Hepatocyte (in vitro differentiated cells): ENCODE measurements around the gene RASGRP4.
A peak's percentile ranks its signal among the peaks of the same experiment; 100 is the strongest.

Experiments used
- CTCF ChIP-seq: fragments of 200-600 bp; sonication (generic); IDR thresholded peaks from 2 replicates; pipeline ENCODE4 v1.5.1; 2016; ENCODE audit warnings: antibody characterized with exemption, mild to moderate bottlenecking; ENCODE audit not compliant: poor library complexity
- EZH2phosphoT487 ChIP-seq: fragments of 200-600 bp; sonication (generic); IDR thresholded peaks from one replicate; pipeline ENCODE4 v1.6.1; 2018; ENCODE audit warnings: antibody characterized with exemption, mild to moderate bottlenecking, low read depth, moderate library complexity; ENCODE audit not compliant: unreplicated experiment, severe bottlenecking

GRCh38 chr19:38402967-38403674, 22.9 kb downstream of the RASGRP4 start, which contains the start of gene FAM98C:
- TF ChIP-seq CTCF = peak; percentile 99
- TF ChIP-seq EZH2phosphoT487 = no peak
